HPDE6-E6E7 (cell line): ENCODE data around the gene HS3ST1.
A peak's percentile ranks its signal among the peaks of the same experiment; 100 is the strongest.

ENCODE experiments used
- DNase-seq: peaks from one replicate; pipeline ENCODE4 v3.0.0; 2011; ENCODE audit warnings: missing footprints; ENCODE audit errors: extremely low spot score

HS3ST1 gene

GRCh38 chr4:11428231-11428898 is at the start of gene HS3ST1:
Gene HS3ST1 (minus strand): TSS chr4:11428894. CDS start chr4:11400005, 28,889 bp downstream.
- DNase-seq, result no peak

GRCh38 chr4:11475871-11476270 is 47.2 kb upstream of the HS3ST1 start:
- no peak for DNase-seq

DNA sequence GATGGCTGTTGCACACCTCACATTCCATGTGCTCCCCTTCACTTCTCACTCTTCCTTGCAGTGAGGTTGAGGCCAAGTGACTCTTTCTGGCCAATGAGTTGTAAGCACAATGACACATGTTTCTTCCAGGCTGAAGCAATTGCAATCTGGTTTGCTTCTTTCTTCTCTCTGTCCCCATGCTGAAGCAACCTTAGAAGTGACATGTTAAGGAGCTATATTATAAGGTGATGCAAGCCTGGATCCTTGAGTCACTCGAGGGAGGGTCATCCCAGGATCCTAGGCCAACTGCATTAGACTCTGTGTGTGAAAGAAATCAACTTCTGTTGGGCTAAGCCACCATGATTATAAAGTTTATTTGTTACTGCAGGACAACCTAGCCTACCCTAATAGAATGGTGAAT is 45.5 kb upstream of the HS3ST1 start:
- DNase-seq, result no peak

DNA sequence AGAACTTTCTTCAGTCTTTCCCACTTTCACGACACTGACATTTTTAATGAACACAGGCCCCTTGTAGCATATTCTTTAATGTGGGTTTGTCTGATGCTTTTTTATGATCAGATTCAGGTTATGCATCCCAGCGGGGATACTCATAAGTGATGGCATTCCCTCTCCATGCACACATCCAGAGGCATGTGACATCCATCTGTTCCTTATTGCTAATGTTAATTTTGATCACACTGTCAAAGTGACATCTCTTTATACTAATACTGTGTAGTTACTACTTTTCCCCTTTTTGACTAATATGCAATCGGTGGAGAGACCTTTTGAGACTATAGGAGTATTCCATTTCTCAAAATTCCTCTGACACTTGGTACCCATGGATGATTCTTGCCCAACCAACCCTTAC is 43.8 kb upstream of the HS3ST1 start:
- DNase-seq, result no peak

DNA sequence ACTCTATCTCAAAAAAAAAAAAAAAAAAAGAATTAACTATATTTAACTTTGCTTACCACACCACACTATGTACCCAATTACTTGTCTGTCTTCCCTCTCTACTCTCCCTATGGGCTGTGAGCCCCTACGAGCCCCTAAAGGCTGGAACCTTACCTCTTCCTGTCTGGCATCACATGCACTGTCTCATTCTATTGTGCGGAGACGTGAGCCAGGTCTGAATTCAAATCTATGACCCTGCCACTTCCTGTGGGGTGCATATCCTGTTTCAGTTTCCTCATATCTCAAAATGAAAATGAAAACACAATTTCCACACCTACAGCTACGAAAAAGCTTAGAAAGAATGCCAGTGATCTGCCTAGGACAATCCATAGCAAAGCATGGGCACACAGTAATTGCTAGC is 42.9 kb upstream of the HS3ST1 start:
- DNase-seq, result no peak

DNA sequence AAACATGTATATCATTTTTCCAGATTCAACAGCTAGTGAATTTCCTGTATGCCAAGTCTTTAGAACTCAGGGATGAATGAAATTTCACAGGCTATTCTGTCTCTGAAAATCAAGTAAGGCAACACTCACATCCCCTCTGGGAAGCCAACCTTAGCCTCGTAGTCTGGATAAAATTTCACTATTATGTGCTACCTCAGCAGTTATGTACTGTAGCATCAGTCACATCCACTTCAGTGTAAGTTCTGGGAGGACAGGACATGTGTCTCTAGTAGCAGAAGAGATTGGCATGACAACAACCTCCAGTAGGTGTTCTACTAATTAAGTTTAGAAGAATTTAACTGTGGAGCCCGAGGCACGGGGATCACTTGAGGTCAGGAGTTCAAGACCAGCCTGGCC is 42.4 kb upstream of the HS3ST1 start:
- no peak for DNase-seq

DNA sequence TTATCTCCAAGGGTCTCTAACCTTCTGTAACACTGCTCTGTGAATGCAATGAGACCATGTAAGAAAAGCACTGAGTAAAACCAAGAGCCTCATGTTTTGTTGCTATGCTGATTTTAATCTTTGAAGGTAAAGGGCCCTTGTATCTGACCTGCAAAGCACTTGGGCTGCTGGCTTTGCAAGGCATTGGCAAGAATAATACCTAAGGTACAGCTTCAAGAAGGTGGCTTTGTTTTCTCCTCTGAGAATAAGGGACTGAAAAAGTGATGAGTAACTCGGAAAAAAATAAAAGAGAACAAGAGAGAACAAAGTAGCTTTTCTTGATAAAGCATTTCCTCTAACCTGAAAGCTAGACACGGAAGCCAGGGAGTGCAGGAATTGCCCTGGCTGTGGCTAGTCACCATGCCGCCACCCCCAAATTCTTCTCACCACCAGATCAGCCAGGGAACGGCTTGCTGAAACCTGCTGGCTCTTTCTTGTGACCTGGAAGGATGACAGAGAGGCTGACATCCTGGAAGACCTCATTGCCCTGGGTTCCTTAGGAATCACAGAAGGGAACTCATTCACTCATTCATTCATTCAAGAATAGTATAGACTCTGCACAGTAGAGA is 41.8 kb upstream of the HS3ST1 start:
- DNase-seq, result peak; percentile 44

- no peak for DNase-seq
Measured at GRCh38 chr4:11469650-11470437, 41.1 kb upstream of the HS3ST1 start.

DNA sequence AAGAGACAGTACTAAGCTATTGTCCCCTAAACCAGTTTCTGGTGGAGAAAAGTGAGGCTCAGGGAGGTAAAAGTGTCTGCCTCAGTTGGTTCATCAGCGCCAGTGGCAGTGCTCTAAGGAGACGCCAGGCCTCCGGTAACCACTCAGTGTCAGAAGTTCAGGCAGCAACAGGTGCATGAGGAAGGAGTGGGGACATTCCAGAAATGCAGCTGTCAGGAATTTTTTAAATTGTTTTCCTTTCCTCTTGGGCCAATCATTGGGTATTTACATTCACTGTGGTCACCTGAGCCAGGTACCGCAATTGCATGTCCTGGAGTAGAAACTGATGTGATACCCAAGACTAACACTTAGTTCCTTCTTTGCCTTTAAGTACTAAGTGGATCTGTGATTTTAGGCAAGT is 40.2 kb upstream of the HS3ST1 start:
- no peak for DNase-seq

DNA sequence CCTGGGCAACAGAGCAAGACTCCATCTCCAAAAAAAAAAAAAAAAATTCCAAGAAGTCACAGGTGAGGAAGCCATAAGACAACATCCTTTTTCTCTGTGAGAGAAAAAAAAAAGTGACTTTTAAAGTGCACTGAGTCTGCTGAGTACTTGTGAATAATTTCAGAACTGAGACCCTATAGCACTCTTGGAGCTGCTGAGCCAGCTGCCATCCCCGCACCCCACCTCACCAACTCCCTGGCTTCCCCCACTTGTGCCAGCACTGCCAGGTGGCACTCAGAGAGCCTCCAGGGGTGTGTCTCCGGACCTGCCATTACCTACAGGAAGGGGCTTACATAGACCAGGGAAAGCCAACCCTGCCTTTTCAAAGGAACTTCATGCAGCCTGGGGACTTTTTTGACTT is 39.2 kb upstream of the HS3ST1 start:
- DNase-seq, result no peak

- DNase-seq, result no peak
Measured at GRCh38 chr4:11463707-11464106, 35.0 kb upstream of the HS3ST1 start.

GRCh38 chr4:11456401-11456800 is 27.7 kb upstream of the HS3ST1 start:
- DNase-seq, result no peak

DNA sequence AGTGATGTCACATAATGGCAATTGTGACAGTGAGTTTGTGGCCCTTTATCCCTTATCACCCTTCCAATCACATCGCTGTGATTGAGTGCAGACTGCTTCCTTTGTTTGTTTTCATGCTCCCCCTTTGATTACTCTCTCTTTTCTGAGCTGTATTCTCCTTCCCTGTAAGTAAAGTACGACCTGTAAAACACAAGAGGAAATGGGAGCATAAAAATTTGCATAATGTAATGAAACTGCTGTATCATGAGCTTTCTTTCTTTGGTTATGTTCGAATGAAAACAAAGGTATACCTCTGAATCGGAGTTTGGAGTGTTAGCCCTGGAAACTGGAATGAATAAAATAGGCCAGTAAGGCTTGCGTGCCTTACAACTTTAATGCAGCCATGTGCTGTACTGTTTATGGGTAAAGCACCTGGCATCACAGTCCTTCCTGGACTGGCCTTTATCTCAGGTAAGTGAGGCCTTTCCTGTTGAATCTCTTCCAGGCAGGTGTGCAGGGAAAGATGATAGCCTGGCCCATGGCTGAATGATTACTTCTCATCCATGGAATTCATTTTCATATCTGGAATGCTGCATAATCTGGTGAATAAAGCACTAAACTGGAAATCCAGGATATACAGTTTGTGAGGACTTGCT is 26.6 kb upstream of the HS3ST1 start:
- no peak for DNase-seq

- no peak for DNase-seq
Measured at GRCh38 chr4:11451716-11452115, 23.0 kb upstream of the HS3ST1 start.

GRCh38 chr4:11446155-11446811 is 17.6 kb upstream of the HS3ST1 start:
- DNase-seq, result no peak

GRCh38 chr4:11441194-11441556 is 12.5 kb upstream of the HS3ST1 start:
- DNase-seq, result no peak

DNA sequence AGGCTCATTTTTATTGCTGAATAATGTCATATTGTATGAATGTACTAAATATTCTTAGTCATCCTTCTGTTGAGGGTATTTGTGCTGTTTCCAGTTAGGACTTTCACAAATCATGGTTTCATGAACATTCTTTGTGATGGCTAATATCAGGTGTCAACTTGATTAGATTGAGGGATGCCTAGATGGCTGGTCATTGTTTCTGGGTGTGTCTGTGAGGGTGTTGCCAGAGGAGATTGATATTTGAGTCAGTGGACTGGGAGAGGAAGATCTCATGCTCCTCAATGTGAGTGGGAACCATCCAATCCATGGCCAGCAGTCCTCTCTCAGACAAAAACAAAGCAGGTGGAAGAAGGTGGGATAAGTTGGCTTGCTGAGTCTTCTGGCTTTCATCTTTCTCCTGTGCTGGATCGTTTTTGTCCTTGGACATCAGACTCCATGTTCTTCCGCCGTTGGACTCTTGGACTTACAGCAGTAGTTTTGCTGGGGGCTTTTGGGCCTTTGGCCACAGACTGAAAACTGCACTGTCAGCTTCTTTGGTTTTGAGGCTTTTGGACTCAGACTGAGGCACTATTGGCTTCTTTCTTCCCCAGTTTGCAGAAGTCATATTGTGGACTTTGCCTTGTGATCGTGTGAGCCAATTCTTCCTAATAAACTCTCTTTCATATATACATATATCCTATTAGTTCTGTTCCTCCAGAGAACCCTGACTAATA is 11.9 kb upstream of the HS3ST1 start:
- DNase-seq, result no peak

DNA sequence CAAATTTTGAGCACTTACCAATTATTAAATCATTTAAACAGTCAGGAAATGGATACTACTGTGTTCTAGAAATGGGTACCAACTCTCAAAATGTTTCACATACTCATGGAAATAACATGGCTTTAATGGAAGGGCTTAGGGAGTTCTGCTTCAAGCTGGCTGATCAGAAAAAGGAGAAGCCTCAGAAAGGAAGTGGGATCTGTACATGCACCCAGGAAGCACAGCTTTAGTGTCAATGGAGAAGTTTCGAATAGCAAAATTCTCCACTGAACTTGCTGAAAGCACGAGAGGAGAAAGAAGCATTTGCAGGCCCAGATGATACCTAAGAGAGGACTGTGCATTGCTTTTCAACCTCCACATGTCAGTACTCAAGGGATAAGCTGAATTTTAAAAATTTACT is 11.1 kb upstream of the HS3ST1 start:
- DNase-seq, result no peak

- DNase-seq, result no peak
Measured at GRCh38 chr4:11438647-11439046, 10.0 kb upstream of the HS3ST1 start.

GRCh38 chr4:11436673-11437072 is 8.0 kb upstream of the HS3ST1 start:
- DNase-seq, result no peak

- DNase-seq, result no peak
Measured at GRCh38 chr4:11436084-11436483, 7.4 kb upstream of the HS3ST1 start.
